Activated gamma-delta T cell (primary cell): ENCODE results near the gene HOXA5.

Experiments used
- DNase-seq: peaks from one replicate; lab custom pipeline; 2025; lab: John Stamatoyannopoulos, UW

Gene HOXA5

GRCh38 chr7:27095897-27096767 is 47.3 kb downstream of the HOXA5 start, which contains the start of gene HOXA1:
HOXA1 (minus strand) TSS chr7:27096000; CDS start chr7:27095912, 88 bp downstream.
- DNase-seq = peak; percentile 46

GRCh38 chr7:27095050-27095896 is 48.2 kb downstream of the HOXA5 start:
- no peak for DNase-seq

- DNase-seq = no peak
Measured at GRCh38 chr7:27094304-27095049, 49.0 kb downstream of the HOXA5 start.

- DNase-seq = no peak
Measured at GRCh38 chr7:27093184-27093895, 50.1 kb downstream of the HOXA5 start.

- no peak for DNase-seq
Measured at GRCh38 chr7:27092819-27093110, 50.7 kb downstream of the HOXA5 start.

GRCh38 chr7:27091941-27092818 is 51.3 kb downstream of the HOXA5 start:
- no peak for DNase-seq

- no peak for DNase-seq
Measured at GRCh38 chr7:27091105-27091504, 52.4 kb downstream of the HOXA5 start.
